Activated CD4-positive, alpha-beta T cell treated with anti-CD3 and anti-CD28 coated beads, Interleukin-2, amount 50 U/mL, for 24 hours (primary cell): Measurements from ENCODE around the gene FOXP1.
A peak's percentile ranks its signal among the peaks of the same experiment; 100 is the strongest.

Experiments used
- DNase-seq, 2 donors: peaks; one replicate each; pipeline ENCODE4 v3.0.0-alpha.2; 2020; ENCODE audit warnings: low read depth in 1 of 2, low spot score in 1 of 2

The FOXP1 gene

GRCh38 chr3:71195492-71195891 is 388.0 kb downstream of the FOXP1 start:
- no peak for DNase-seq

DNA sequence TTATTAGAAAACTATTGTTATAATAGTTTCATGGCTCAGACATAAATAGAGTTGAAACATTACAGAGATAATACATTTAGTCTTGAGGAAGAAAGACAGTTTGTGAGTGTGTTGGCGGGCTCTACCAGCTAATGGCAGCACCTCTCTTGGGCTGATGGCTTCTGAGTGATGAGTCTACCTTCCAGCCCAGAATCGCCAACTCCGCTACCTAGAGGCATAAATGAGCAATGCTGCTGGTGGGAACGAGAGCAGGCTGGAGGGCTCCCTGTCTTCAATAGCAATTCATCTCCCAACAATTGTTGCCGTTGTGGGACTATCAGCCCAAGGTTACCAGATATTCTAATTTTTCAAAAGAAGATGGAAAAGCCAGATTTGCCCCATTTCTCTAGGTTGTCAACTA is 388.7 kb downstream of the FOXP1 start:
- no peak for DNase-seq

DNA sequence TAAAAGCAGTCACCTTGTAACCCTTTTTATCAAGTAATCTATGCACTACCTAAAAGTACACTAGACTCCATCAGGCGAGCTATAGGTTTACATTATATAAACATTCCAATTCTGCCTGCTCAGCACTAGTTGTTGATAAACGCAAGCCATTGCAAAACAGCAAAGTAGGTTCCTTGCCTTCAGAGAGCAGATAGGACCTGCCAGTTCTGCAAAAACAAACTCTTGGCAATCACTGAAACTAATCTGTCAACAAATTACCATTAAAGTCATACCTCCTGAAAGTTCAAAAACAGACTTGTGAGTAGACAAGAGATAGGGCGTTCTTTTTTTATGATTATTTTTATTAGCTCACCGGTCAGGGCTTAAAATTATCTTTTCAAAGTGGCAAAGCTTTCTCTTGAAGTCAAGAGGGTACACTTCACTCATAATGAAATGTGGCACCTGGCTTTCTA is 392.5 kb downstream of the FOXP1 start:
- no peak for DNase-seq

DNA sequence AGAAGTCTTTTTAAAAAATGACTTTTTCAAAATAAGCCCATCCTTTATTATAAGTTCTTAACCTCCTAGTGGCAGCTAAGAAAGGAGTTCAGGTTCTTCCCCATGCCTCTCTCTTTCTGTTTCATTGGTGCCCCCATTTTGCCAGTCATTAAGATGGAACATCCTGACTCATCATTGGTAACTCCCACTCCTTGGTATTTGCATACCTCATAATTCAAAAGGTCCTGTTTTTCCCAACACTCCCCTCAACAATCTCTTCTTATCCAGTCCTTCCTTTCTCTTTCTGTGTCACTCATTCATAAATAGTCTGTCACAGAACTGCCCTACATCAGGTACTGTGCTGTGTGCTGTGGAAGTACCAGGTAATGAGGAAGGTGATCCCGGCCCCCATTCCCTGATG is 394.0 kb downstream of the FOXP1 start:
- peak in 1 of 2 donors; percentile 48 for DNase-seq

- no peak for DNase-seq
These were observed 395.8 kb downstream of the FOXP1 start for GRCh38 chr3:71187715-71188114.

GRCh38 chr3:71186801-71187200 is 396.7 kb downstream of the FOXP1 start:
- DNase-seq, result no peak

GRCh38 chr3:71185733-71186455 is 397.6 kb downstream of the FOXP1 start:
- peak in 1 of 2 donors; percentile 47 for DNase-seq

GRCh38 chr3:71184252-71184651 is 399.3 kb downstream of the FOXP1 start:
- DNase-seq, result no peak

- no peak for DNase-seq
These were observed 400.0 kb downstream of the FOXP1 start for GRCh38 chr3:71183549-71183948.

DNA sequence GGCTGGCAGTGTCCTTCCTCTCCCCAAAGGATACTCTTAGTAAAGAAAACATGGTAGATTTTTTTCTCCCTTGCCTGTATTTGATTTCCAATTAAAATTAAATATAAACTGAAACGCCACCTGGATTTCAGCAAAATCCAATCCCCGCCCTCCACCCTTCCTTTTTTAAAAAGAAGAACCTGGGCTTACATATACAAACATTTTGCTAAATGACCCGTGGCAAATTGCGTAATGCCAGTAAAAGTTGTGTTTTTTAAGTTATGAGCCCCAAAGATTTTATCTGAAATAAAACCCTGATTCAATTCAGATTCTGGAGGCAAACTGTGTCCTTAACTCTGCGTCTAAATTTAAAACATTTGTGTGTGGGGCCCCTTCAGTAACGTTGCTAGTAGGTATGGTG is 403.0 kb downstream of the FOXP1 start:
- DNase-seq, result no peak

- no peak for DNase-seq
These were observed 406.2 kb downstream of the FOXP1 start for GRCh38 chr3:71177375-71177774.

- DNase-seq, result no peak
These were observed 407.2 kb downstream of the FOXP1 start for GRCh38 chr3:71176366-71176765.

GRCh38 chr3:71175691-71176365 is 407.7 kb downstream of the FOXP1 start:
- no peak for DNase-seq

DNA sequence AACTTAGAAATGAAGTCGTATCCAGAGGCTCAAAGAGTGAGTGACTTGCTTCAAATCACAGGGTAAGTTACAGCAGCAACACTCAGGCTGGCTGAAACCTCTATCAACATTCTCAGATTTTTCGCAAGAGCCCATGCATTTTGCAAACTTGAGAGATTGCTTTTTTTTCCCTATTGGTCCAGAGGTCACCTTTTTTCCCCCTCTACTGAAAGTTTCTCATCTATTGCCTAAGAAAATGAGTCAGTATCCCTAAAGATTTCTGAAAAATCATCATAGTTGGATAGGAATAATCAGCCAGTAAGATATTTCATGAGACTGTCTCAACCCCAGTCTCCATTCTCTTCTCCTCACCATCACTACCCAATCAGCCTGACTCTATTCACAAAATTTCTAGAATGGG is 410.6 kb downstream of the FOXP1 start:
- DNase-seq, result no peak

DNA sequence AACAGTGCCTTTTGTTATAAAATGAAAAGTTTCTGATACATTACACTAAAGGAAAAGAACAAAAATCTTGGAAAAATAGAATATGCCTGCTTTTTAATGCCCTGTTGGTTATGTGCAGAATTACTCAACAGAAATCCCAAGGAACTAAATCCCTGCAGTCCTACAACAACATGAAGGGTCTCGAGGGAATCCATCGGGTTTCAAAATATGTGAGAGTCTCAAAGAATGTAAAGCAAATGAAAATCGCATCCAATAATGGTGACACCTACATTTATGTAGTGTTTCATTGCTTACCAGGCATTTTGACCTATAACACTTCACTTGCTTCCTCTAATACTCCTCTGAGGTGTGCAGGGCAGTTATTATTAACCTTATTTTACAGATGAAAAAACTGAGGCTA is 411.3 kb downstream of the FOXP1 start:
- no peak for DNase-seq

GRCh38 chr3:71171247-71171646 is 412.3 kb downstream of the FOXP1 start:
- no peak for DNase-seq

- no peak for DNase-seq
These were observed 414.6 kb downstream of the FOXP1 start for GRCh38 chr3:71168880-71169411.

GRCh38 chr3:71168121-71168721 is 415.3 kb downstream of the FOXP1 start:
- DNase-seq, result no peak

DNA sequence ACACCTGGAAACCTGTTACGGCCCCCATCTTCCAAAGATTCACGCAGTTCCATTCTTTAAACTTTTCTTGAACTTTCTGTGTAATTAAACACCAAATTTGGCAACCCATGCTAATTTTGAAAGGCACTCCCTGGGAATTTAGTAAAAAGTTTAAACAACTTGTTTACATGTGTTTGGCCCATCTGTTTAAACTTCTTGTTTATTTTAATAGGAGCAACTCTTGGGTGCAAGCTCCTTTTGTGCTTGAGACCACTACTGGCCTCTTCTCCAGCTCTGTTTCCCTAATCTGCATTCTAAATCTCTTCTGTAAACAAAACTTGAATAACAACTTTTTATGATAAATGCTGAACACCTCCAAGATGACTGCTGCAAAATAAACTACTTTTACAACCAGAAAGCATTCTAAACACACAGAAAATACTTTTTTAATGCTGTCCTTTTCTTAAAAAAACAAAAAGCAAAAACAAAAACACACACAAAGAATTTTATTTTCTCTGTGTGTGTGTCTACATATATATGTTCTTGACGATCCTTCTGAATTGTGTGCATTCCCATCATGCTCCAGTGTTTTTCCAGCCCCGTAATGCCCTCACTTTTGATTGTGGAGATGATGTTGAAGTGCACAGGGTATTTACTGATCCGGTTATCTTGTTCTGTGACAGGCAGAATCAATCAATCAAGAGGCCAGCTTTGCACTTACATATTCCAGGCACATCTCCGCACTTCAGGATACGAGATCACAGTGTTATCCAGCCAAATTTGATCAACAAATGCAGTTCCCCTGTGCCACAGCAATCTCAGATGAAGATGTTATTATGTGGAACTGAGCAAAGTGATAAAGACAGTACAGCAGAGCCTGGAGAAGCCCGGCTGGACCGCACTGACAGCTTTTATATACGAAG is 416.9 kb downstream of the FOXP1 start:
- no peak for DNase-seq

DNA sequence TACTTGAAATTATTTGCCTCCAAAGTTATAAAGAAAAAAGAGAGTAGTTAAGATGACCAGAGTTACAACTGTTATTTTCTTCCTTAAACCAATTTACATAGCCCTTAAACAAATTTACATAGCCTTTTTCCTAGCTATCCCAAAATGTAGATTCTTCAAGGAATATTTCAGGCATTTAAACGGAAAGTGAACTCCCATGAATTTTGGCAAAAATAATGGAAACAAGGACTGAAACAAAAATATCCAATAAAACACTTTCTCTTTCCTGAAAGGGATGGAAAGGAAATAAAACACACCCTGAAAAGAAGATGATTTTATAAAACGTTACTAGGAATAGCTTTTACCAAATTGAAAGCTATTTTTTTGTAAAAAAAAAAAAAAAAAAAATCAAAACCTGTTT is 418.6 kb downstream of the FOXP1 start:
- no peak for DNase-seq
